HepG2 (cell line): ENCODE data around the gene HDGFL2. TPM values are rescaled to one million over a fixed set of nuclear protein-coding genes. Genes with fewer than 3 reads are reported as not detected.
A peak's percentile ranks its signal among the peaks of the same experiment; 100 is the strongest.

Source experiments
- BHLHE40 ChIP-seq: IDR thresholded peaks from 2 replicates; pipeline ENCODE4 v1.6.1; 2011; ENCODE audit warnings: low read length, improper control_type of control experiment
- DNMT3B ChIP-seq: conservative IDR thresholded peaks from 2 replicates; pipeline ENCODE4 v1.6.1; 2016; ENCODE audit warnings: missing biosample characterization, control low read depth
- E2F2 ChIP-seq: sonication (generic); formaldehyde crosslinking; IDR thresholded peaks from 2 replicates; pipeline ENCODE4 v1.4.0; 2020; ENCODE audit warnings: missing genetic modification reagents, borderline replicate concordance
- E2F5 ChIP-seq: sonication (generic); formaldehyde crosslinking; conservative IDR thresholded peaks from 2 replicates; pipeline ENCODE4 v1.4.0; 2020; ENCODE audit warnings: missing genetic modification reagents
- ELF4 ChIP-seq: sonication (generic); formaldehyde crosslinking; IDR thresholded peaks from 2 replicates; pipeline ENCODE4 v1.5.0; 2020; ENCODE audit warnings: missing genetic modification reagents, mild to moderate bottlenecking, moderate library complexity, borderline replicate concordance
- ETV5 ChIP-seq: IDR thresholded peaks from 2 replicates; pipeline ENCODE4 v1.6.1; 2018; ENCODE audit warnings: missing biosample characterization, missing genetic modification reagents, inconsistent platforms, borderline replicate concordance
- HNRNPL ChIP-seq: fragments of 200-400 bp; formaldehyde crosslinking; IDR thresholded peaks from 2 replicates; pipeline ENCODE4 v1.6.1; 2017; ENCODE audit warnings: mild to moderate bottlenecking, low read depth, low read length
- JUND ChIP-seq: sonication (generic); formaldehyde crosslinking; IDR thresholded peaks from 2 replicates; pipeline ENCODE4 v1.8.0; 2022; ENCODE audit warnings: mild to moderate bottlenecking, missing genetic modification reagents
- KDM5A ChIP-seq: fragments of 200-600 bp; sonication (generic); IDR thresholded peaks from 2 replicates; pipeline ENCODE4 v1.7.0; 2018; ENCODE audit warnings: antibody characterized with exemption, mild to moderate bottlenecking, low read length, borderline replicate concordance
- NFKB2 ChIP-seq: sonication (generic); formaldehyde crosslinking; IDR thresholded peaks from 2 replicates; pipeline ENCODE4 v1.4.0; 2020; ENCODE audit warnings: missing genetic modification reagents, borderline replicate concordance
- NKX3-1 ChIP-seq: sonication (generic); formaldehyde crosslinking; IDR thresholded peaks from 2 replicates; pipeline ENCODE4 v1.5.0; 2020; ENCODE audit warnings: missing genetic modification reagents
- POLR2A ChIP-seq, 2 experiments: IDR thresholded peaks; 2 replicates each; pipeline ENCODE4 v1.6.1; 2011; ENCODE audit warnings: low read depth in 2 of 2, low read length in 2 of 2, mild to moderate bottlenecking in 1 of 2, moderate library complexity in 1 of 2; ENCODE audit not compliant: insufficient read depth in 1 of 2
- RAD51 ChIP-seq: fragments of 450-650 bp; IDR thresholded peaks from 2 replicates; pipeline ENCODE4 v1.6.1; 2016; ENCODE audit warnings: borderline replicate concordance
- RARG ChIP-seq: sonication (generic); formaldehyde crosslinking; IDR thresholded peaks from 2 replicates; pipeline ENCODE4 v1.4.0; 2020; ENCODE audit warnings: low read depth, mild to moderate bottlenecking, missing genetic modification reagents
- RBM39 ChIP-seq: fragments of 200-400 bp; formaldehyde crosslinking; IDR thresholded peaks from one replicate; pipeline ENCODE4 v1.6.1; 2018; ENCODE audit warnings: antibody characterized with exemption, mild to moderate bottlenecking, low read depth, low read length; ENCODE audit not compliant: poor library complexity, severe bottlenecking
- RFX5 ChIP-seq: IDR thresholded peaks from 2 replicates; pipeline ENCODE4 v1.6.1; 2011; ENCODE audit warnings: low read depth, low read length, improper control_type of control experiment
- TARDBP ChIP-seq: sonication (generic); formaldehyde crosslinking; IDR thresholded peaks from 2 replicates; pipeline ENCODE4 v1.8.0; 2022; ENCODE audit warnings: mild to moderate bottlenecking, missing genetic modification reagents
- TCF7 ChIP-seq: sonication (generic); IDR thresholded peaks from 2 replicates; pipeline ENCODE4 v1.6.1; 2016; ENCODE audit warnings: antibody characterized with exemption, low read depth
- ZBTB7B ChIP-seq: sonication (generic); formaldehyde crosslinking; IDR thresholded peaks from 2 replicates; pipeline ENCODE4 v1.4.0; 2020; ENCODE audit warnings: missing genetic modification reagents
- ZNF44 ChIP-seq: sonication (generic); formaldehyde crosslinking; IDR thresholded peaks from 2 replicates; pipeline ENCODE4 v1.5.1; 2020; ENCODE audit warnings: mild to moderate bottlenecking, missing genetic modification reagents
- polyA plus RNA-seq, 8 experiments: library from polyadenylated mRNA; depleted of rRNA in 3 of 8; stranded (reverse) in 7 of 8; unstranded in 1 of 8; fragments of >200 nt; fragmentation: Illumina TruSeq in 4 of 8; extraction: Trizol in 4 of 8; gene quantifications; 2 replicates each; pipeline versions ENCODE4 v1.2.1 to v1.2.3, GENCODE V29; 2011 to 2016; ENCODE audit warnings: low read depth in 4 of 8, missing spikeins in 1 of 8, mixed read lengths in 1 of 8; ENCODE audit not compliant: insufficient read depth in 1 of 8
- total RNA-seq, 5 experiments: library from RNA; depleted of rRNA; stranded (reverse); fragments of >200 nt; fragmentation: Illumina TruSeq; extraction: Trizol; gene quantifications; 2 replicates each; pipeline ENCODE4 v1.2.3, GENCODE V29; 2016; ENCODE audit warnings: low read depth in 1 of 5
- TF ChIP-seq, protein P1 (sequence below): sonication (generic); formaldehyde crosslinking; IDR thresholded peaks from 2 replicates; pipeline ENCODE4 v1.4.0; 2020; ENCODE audit warnings: missing genetic modification reagents
- TF ChIP-seq, protein P2 (sequence below): sonication (generic); formaldehyde crosslinking; IDR thresholded peaks from 2 replicates; pipeline ENCODE4 v1.4.0; 2020; ENCODE audit warnings: low read depth, missing genetic modification reagents

HDGFL2 gene
- total and polyA plus RNA-seq, 2 of the 13 experiments (the other 11 are each of a cell fraction or from before 2014, with no cell fraction given), result 20.0 to 51.1 TPM

DNA sequence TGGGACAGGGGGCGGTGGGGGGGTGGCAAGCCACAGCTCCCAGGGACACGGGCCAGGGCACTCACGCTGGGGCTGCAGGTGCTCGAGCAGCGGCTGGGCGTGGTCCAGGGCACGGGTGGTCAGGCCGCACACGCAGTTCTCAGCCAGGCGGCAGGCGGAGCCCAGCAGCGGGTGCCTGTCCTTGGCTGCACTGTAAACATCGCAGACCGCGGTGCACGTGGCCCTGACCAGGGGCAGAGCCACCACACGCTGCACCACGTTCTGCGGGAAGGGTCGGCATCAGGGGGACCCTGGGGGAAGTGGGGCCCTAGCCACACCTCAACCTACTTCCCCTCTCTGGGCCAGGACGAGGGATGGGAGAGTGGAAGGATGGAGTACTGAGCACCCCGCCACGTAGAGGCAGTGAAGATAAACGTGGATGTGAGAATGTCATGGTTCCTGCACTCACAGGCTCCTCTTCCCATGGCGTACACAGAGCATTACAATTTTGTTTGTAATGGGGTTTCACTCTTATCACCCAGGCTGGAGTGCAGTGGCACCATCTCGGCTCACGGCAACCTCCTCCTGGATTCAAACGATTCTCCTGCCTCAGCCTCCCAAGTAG, 59.6 kb downstream of the HDGFL2 start (continued):
- no peak for TF ChIP-seq RBM39
- peak; percentile 78; the same call in 1 of the 2 replicates for TF ChIP-seq HNRNPL
- TF ChIP-seq BHLHE40, result peak; percentile 84
- TF ChIP-seq ELF4 (CRISPR knock-in tag), result no peak
- TF ChIP-seq, protein P1, sequence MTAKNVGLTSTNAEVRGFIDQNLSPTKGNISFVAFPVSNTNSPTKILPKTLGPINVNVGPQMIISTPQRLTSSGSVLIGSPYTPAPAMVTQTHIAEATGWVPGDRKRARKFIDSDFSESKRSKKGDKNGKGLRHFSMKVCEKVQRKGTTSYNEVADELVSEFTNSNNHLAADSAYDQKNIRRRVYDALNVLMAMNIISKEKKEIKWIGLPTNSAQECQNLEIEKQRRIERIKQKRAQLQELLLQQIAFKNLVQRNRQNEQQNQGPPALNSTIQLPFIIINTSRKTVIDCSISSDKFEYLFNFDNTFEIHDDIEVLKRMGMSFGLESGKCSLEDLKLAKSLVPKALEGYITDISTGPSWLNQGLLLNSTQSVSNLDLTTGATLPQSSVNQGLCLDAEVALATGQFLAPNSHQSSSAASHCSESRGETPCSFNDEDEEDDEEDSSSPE (CRISPR knock-in tag), result peak; percentile 79
- TF ChIP-seq TARDBP (CRISPR knock-in tag), result peak; percentile 19; the same call in 1 of the 2 replicates
- TF ChIP-seq KDM5A, result no peak
- TF ChIP-seq RAD51, result no peak
- no peak for TF ChIP-seq POLR2A (IDR thresholded peaks at IDR 0.05; ENCODE audit: insufficient read depth in 1 of 2, low read depth in 2 of 2, low read length in 2 of 2)
- TF ChIP-seq ZBTB7B, result peak; percentile 65; the same call in 1 of the 2 replicates
- no peak for TF ChIP-seq RFX5
- no peak for TF ChIP-seq NKX3-1 (CRISPR knock-in tag)
- TF ChIP-seq E2F2 (CRISPR knock-in tag), result no peak
- no peak for TF ChIP-seq JUND (CRISPR knock-in tag)
- no peak for TF ChIP-seq RARG (CRISPR knock-in tag)
- no peak for TF ChIP-seq ZNF44 (CRISPR knock-in tag)
- TF ChIP-seq NFKB2, result peak; percentile 90; the same call in 1 of the 2 replicates
- TF ChIP-seq ETV5 (CRISPR knock-in tag), result peak; percentile 25; the same call in 1 of the 2 replicates
- TF ChIP-seq TCF7, result no peak
- no peak for TF ChIP-seq E2F5
- TF ChIP-seq, protein P2, sequence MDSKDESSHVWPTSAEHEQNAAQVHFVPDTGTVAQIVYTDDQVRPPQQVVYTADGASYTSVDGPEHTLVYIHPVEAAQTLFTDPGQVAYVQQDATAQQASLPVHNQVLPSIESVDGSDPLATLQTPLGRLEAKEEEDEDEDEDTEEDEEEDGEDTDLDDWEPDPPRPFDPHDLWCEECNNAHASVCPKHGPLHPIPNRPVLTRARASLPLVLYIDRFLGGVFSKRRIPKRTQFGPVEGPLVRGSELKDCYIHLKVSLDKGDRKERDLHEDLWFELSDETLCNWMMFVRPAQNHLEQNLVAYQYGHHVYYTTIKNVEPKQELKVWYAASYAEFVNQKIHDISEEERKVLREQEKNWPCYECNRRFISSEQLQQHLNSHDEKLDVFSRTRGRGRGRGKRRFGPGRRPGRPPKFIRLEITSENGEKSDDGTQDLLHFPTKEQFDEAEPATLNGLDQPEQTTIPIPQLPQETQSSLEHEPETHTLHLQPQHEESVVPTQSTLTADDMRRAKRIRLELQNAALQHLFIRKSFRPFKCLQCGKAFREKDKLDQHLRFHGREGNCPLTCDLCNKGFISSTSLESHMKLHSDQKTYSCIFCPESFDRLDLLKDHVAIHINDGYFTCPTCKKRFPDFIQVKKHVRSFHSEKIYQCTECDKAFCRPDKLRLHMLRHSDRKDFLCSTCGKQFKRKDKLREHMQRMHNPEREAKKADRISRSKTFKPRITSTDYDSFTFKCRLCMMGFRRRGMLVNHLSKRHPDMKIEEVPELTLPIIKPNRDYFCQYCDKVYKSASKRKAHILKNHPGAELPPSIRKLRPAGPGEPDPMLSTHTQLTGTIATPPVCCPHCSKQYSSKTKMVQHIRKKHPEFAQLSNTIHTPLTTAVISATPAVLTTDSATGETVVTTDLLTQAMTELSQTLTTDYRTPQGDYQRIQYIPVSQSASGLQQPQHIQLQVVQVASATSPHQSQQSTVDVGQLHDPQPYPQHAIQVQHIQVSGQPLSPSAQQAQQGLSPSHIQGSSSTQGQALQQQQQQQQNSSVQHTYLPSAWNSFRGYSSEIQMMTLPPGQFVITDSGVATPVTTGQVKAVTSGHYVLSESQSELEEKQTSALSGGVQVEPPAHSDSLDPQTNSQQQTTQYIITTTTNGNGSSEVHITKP (CRISPR knock-in tag), result no peak
- no peak for TF ChIP-seq DNMT3B (CRISPR knock-in tag)
